PFSK-1 (cell line): ENCODE results near the gene ABHD18. TPM values are rescaled to one million over a fixed set of nuclear protein-coding genes. Genes with fewer than 3 reads are reported as not detected.

Source experiments
- FOXP2 ChIP-seq: optimal IDR thresholded peaks from 2 replicates; pipeline ENCODE3; 2011; ENCODE audit warnings: borderline replicate concordance, control low read depth, inconsistent platforms; ENCODE audit not compliant: insufficient read depth; ENCODE audit errors: extremely low read length, extremely low read depth
- POLR2AphosphoS5 ChIP-seq: IDR thresholded peaks from 2 replicates; pipeline ENCODE4 v1.6.1; 2012; ENCODE audit warnings: low read depth, mild to moderate bottlenecking, control low read depth, low read length, moderate library complexity
- SIN3A ChIP-seq: IDR thresholded peaks from 2 replicates; pipeline ENCODE4 v1.6.1; 2012; ENCODE audit warnings: mild to moderate bottlenecking, low read length, moderate library complexity, borderline replicate concordance; ENCODE audit not compliant: insufficient read depth
- TAF1 ChIP-seq: IDR thresholded peaks from 2 replicates; pipeline ENCODE4 v1.6.1; 2012; ENCODE audit warnings: low read length, control low read depth, borderline replicate concordance; ENCODE audit not compliant: insufficient read depth
- polyA plus RNA-seq: library from polyadenylated mRNA; unstranded; fragments of >200 nt; gene quantifications from one replicate; pipeline ENCODE4 v1.2.1, GENCODE V29; 2012; ENCODE audit warnings: low read depth, missing spikeins; ENCODE audit not compliant: insufficient read length
- TF ChIP-seq, protein P1 (sequence below), 2 experiments: IDR thresholded peaks; 2 replicates each; pipeline versions ENCODE4 v1.6.1 to v1.8.0; 2011 to 2012; ENCODE audit warnings: low read depth in 2 of 2, low read length in 2 of 2, control low read depth in 1 of 2, inconsistent platforms in 1 of 2, mild to moderate bottlenecking in 1 of 2, moderate library complexity in 1 of 2; ENCODE audit not compliant: insufficient read depth in 1 of 2

The ABHD18 gene
- polyA plus RNA-seq, result 2.2 TPM

- peak; percentile 70; the same call in 1 of the 2 replicates for TF ChIP-seq TAF1
- TF ChIP-seq FOXP2, result peak; percentile 91
- TF ChIP-seq SIN3A, result 0 out of 2 replicates have a peak, but pooled peaks have one; percentile 13
- TF ChIP-seq, protein P1, sequence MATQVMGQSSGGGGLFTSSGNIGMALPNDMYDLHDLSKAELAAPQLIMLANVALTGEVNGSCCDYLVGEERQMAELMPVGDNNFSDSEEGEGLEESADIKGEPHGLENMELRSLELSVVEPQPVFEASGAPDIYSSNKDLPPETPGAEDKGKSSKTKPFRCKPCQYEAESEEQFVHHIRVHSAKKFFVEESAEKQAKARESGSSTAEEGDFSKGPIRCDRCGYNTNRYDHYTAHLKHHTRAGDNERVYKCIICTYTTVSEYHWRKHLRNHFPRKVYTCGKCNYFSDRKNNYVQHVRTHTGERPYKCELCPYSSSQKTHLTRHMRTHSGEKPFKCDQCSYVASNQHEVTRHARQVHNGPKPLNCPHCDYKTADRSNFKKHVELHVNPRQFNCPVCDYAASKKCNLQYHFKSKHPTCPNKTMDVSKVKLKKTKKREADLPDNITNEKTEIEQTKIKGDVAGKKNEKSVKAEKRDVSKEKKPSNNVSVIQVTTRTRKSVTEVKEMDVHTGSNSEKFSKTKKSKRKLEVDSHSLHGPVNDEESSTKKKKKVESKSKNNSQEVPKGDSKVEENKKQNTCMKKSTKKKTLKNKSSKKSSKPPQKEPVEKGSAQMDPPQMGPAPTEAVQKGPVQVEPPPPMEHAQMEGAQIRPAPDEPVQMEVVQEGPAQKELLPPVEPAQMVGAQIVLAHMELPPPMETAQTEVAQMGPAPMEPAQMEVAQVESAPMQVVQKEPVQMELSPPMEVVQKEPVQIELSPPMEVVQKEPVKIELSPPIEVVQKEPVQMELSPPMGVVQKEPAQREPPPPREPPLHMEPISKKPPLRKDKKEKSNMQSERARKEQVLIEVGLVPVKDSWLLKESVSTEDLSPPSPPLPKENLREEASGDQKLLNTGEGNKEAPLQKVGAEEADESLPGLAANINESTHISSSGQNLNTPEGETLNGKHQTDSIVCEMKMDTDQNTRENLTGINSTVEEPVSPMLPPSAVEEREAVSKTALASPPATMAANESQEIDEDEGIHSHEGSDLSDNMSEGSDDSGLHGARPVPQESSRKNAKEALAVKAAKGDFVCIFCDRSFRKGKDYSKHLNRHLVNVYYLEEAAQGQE (IDR thresholded peaks at IDR 0.05; ENCODE audit: insufficient read depth in 1 of 2, low read depth in 2 of 2, low read length in 2 of 2), result 0 out of 4 replicates have a peak, but pooled peaks of 1 of the 2 experiments have one; percentile 27
- TF ChIP-seq POLR2AphosphoS5, result peak; percentile 82
Measured at GRCh38 chr4:127965062-127965802, at the start of gene ABHD18, which contains the start of gene MFSD8. Gene ABHD18 (plus strand): TSS chr4:127965406. CDS start chr4:127982956, 17,550 bp downstream. Gene MFSD8 (minus strand): TSS chr4:127965173. CDS start chr4:127965133, 40 bp downstream.

GRCh38 chr4:127916512-127916911 lies 48.7 kb upstream of the ABHD18 start:
- TF ChIP-seq, protein P1 (IDR thresholded peaks at IDR 0.05; ENCODE audit: insufficient read depth in 1 of 2, low read depth in 2 of 2, low read length in 2 of 2), result no peak
- TF ChIP-seq TAF1 (no peak), SIN3A (no peak), FOXP2 (no peak), POLR2AphosphoS5 (no peak)

GRCh38 chr4:127917151-127917550 lies 48.1 kb upstream of the ABHD18 start:
- no peak for TF ChIP-seq FOXP2
- TF ChIP-seq SIN3A, result no peak
- TF ChIP-seq TAF1, result no peak
- TF ChIP-seq, protein P1 (IDR thresholded peaks at IDR 0.05; ENCODE audit: insufficient read depth in 1 of 2, low read depth in 2 of 2, low read length in 2 of 2), result no peak
- TF ChIP-seq POLR2AphosphoS5, result no peak

DNA sequence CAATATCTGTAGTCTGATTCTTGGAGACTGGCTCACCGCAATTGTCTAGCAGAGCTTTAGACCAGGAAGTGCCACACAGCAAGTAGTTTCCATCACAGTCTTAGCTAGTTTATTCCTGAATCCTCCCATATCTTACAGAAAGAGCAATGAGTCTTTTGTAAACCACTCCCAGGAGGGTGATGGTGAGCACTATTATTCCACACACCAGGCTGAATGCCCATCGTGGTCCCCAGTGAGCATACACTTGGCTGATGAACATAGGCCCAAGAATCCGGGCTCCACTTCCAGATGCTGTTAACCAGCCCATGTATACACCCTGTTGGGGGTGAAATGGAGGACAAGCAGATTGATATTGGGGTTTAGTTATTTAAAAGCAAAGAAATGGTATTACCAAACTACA lies 44.7 kb upstream of the ABHD18 start:
- TF ChIP-seq, protein P1 (IDR thresholded peaks at IDR 0.05; ENCODE audit: insufficient read depth in 1 of 2, low read depth in 2 of 2, low read length in 2 of 2), result no peak
- TF ChIP-seq POLR2AphosphoS5 (no peak), FOXP2 (no peak), TAF1 (no peak), SIN3A (no peak)

GRCh38 chr4:127922226-127922625 lies 43.0 kb upstream of the ABHD18 start:
- no peak for TF ChIP-seq POLR2AphosphoS5
- no peak for TF ChIP-seq SIN3A
- TF ChIP-seq, protein P1 (IDR thresholded peaks at IDR 0.05; ENCODE audit: insufficient read depth in 1 of 2, low read depth in 2 of 2, low read length in 2 of 2), result no peak
- no peak for TF ChIP-seq FOXP2
- no peak for TF ChIP-seq TAF1
